Measurements from ENCODE around the gene CAMSAP1. TPM values are rescaled to one million over a fixed set of nuclear protein-coding genes. Genes with fewer than 3 reads are reported as not detected.

CAMSAP1 gene
- total RNA-seq, 1 donor from 2014 or later, result 20.5 TPM

DNA sequence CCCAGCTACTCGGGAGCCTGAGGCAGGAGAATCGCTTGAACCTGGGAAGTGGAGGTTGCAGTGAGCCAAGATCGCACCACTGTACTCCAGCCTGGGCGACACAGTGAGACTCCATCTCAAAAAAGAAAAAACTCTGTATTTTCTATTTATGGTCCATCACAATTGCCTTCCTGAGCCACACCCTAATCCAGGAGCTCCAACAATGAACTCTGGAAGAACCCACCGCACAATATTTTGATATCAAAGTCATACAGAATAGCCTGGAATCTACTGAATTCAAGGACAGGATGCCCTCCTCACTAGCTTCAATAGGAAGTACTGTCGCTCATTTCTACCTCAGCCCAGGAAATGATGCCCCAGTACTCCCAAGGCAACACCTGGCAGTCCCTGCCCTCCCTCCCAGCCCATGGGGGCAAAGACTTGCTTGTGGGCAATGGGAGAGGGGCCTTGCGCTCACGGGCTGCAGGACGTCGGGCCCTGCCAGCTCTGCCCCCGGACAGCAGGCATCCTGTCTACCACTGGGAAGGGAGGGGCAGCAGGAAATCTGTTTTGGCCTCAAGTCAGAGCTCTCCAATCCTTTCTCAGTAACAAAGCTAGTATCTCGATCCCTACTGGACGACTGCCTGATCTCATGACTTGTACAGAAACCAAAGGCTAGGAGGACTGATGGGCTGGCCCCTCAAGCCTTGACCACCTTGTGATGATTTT lies 34.1 kb upstream of the CAMSAP1 start:
- no peak for DNase-seq (ENCODE audit: low read depth, low spot score)

DNA sequence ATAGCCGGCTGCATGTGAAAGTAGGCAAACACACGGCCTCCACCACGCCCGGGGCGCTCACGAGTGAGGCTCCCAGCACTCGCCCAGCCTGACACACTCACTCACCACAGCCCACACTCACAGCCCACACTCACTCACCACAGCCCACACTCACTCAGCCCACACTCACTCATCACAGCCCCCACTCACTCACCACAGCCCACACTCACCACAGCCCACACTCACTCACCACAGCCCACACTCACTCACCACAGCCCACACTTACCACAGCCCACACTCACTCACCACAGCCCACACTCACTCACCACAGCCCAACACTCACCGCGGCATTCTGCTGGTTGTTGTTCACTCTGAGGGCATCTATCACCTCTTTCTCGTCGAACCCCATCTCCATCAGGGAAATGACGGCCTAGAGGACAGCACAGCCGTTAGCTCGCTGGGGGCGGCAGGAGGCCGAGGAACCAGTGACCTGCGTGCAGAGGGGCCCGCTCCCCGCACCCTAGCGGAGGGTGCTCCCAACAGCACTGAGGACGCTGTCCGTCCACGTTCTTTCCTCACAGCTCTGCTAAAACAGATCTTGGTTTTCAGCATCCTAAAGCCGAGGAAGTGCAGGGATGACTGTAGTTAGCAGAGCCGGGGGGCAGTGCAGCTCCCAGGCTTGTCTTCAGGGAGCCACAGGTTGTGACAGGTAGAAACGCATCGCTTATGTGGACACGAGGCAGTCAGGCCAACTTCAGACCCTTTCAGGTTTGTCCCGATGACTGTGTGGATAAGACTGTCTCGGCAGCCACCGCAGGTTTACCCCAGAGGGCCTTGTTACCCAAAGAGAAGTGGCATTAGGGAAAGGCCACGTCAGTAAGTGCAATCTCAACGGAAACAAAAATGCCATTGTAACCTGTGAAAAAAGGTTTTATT lies 32.3 kb upstream of the CAMSAP1 start:
- no peak for DNase-seq (ENCODE audit: low read depth, low spot score)

DNA sequence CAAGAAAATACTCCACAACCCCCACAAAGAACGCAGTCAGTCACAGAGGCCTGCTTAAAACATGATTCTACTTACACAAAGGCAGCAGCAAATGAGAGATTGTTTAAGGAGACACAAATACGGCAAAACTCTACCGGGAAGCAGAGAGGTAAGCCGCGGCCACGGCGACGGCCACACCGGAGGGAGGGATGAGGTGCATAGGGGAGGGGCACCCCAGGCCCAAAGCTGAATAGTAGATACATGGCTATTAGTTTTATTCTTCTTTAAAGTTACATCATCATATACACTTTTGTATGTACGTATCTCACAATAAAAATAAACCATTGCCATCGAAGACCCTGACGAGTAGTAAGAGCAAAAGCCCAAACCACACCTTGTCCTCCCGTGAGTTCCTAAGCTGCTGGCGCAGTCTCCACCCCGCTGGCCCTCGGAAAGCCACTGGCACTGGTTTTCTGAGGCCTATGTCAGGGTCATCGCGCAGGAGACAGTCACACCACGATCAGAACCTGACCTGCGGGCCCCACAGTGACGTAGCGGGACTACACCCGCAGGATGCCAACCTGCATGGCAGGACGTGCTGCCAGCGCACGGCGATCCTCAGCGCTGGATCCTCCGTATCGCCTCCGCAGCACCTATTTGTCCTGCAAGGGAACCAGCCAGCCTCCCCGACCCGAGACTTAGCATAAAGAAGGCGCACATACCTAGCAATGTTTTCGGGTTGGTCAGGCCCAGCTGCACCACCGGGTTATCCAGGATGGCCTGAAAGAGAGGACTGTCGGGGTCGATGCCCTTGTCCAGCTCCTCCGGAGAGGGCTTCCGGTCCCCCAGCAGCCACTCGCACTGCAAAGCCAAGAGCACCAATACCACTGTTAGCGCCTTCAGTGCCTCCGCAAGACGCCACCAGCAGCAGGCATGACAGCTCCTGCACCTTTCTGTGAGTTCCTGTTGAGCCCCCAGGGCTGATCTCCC lies 30.5 kb upstream of the CAMSAP1 start:
- no peak for DNase-seq (ENCODE audit: low read depth, low spot score)

DNA sequence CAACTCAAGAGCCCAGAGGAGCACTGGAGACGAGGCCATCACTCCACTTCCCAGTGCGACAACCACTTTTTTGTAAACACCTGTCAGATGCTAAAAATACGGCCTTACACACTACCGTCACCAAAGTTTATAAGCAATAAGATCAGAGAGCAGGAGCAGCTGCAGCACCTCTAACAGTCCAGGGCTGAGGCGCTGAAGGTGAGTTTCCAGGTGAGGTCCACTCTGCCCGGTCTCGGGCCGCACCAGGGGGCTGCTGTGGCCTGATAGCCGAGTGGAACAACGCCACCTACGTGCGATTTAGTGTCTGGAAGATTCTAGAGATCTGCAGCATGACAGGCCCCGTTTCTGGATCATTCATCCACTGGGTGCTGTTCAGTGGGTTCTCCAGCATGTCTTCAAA lies 25.8 kb upstream of the CAMSAP1 start:
- no peak for DNase-seq (ENCODE audit: low read depth, low spot score)

DNA sequence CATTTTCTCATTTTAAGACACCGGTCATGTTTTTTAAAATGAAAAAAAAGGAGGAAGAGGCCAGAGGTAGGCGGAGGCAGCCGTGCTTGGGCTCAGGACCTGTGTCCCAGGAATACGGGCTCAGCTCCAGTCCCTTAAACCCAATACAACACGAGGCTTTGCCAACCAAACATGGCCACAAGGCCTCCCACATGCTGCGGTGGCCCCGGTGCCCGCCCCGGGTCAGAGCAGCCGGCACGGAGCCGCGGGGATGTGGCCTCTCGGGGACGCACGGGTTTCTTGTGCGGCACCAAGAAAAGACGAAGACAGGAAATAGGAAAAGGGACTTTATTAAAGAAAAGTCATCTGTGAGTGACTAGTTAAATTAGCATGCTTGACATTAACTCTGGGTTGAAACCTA lies 25.3 kb upstream of the CAMSAP1 start:
- DNase-seq (ENCODE audit: low read depth, low spot score), result no peak

- no peak for DNase-seq (ENCODE audit: low read depth, low spot score)
Observed at GRCh38 chr9:135931349-135931820, 24.0 kb upstream of the CAMSAP1 start.

GRCh38 chr9:135930446-135931345 lies 23.4 kb upstream of the CAMSAP1 start:
- DNase-seq (ENCODE audit: low read depth, low spot score), result no peak

- no peak for DNase-seq (ENCODE audit: low read depth, low spot score)
Observed at GRCh38 chr9:135929656-135930445, 22.5 kb upstream of the CAMSAP1 start.

- no peak for DNase-seq (ENCODE audit: low read depth, low spot score)
Observed at GRCh38 chr9:135928731-135929655, 21.6 kb upstream of the CAMSAP1 start.

- no peak for DNase-seq (ENCODE audit: low read depth, low spot score)
Observed at GRCh38 chr9:135928074-135928730, 20.9 kb upstream of the CAMSAP1 start.

GRCh38 chr9:135927195-135928013 lies 20.1 kb upstream of the CAMSAP1 start:
- DNase-seq (ENCODE audit: low read depth, low spot score), result no peak

GRCh38 chr9:135926402-135927194 lies 19.3 kb upstream of the CAMSAP1 start:
- DNase-seq (ENCODE audit: low read depth, low spot score), result peak; percentile 24

DNA sequence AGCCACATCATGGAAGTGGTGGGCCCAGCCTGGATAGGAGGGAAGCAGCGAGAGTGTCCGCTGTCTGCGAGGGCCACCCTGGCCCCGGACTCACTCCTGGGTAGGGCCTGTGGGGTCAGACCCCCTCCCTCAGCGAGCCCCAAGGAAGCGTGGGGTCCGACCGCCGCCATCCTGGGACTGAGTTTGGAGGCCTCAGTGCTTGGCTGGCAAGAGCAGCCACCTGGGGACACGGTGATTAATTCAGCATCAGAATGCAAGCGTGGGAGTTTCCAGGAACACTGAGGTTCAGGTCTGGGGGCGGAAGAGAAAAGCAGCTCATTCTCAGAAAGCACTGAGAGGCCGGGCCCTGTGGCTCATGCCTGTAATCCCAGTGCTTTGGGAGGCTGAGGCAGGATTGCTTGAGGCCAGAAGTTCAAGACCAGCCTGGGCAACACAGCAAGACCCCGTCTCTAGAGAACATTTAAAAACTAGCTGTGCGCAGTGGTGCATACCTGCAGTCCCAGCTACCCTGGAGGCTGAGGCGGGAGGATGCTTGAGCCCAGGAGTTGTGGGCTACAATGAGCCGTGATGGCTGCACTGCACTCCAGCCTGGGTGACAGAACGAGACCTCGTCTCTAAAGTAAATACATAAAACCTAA lies 18.3 kb upstream of the CAMSAP1 start:
- no peak for DNase-seq (ENCODE audit: low read depth, low spot score)

GRCh38 chr9:135924628-135925338 lies 17.4 kb upstream of the CAMSAP1 start:
- no peak for DNase-seq (ENCODE audit: low read depth, low spot score)

- DNase-seq (ENCODE audit: low read depth, low spot score), result no peak
Observed at GRCh38 chr9:135923508-135923907, 16.2 kb upstream of the CAMSAP1 start.

All from pulmonary artery endothelial cell (primary cell).